Measurements from ENCODE around the gene CIRBP.
"Not testable (repeated sequence)": the region's sequence is repeated elsewhere in the genome, so short reads cannot be mapped to it uniquely, and the experiment has no call there.

Gene CIRBP

DNA sequence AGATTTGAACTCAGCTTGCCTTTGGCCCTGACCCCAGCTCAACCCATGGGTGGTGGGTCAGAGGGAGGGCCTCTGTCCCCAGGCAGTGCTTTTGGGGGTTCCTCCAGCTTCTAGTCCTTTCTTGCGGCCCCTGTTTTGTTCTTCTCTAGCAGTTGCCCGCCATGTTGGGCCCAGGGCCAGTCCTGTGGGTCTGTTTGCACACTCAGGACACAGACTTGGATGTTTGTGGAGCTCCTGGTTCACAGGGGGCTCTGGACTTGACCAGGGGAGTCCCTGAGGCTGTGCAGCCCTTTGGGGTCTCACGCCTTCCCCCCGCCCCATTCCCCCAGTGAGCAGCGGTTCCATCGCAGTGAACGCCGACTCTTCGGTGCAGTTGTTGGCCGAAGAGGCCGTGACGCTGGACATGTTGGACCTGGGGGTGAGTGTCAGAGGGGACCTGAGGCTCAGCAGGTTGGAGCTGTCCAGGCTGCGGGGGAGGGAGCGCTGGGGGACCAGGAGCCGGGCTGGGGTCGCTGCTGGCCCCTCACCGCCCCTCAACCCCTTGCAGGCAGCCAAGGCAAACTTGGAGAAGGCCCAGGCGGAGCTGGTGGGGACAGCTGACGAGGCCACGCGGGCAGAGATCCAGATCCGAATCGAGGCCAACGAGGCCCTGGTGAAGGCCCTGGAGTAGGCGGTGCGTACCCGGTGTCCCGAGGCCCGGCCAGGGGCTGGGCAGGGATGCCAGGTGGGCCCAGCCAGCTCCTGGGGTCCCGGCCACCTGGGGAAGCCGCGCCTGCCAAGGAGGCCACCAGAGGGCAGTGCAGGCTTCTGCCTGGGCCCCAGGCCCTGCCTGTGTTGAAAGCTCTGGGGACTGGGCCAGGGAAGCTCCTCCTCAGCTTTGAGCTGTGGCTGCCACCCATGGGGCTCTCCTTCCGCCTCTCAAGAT lies 25.1 kb upstream of the CIRBP start:
- TF ChIP-seq CTCF (IDR thresholded peaks at IDR 0.05; ENCODE audit: control extremely low read depth, extremely low read depth, low read depth, missing control alignments) = peak; percentile 87
- peak; percentile 87 for DNase-seq (ENCODE audit: extremely low spot score)
- ChIA-PET CTCF (interaction anchor here (0.6 to 9.8 kb wide), 45 partner anchors 9 to 474 kb away, joined by 3 to 491 read pairs (median 4); partner anchors contain the start of genes ARHGAP45, CIRBP, CNN2 and FAM174C), POLR2A (interaction anchor here (1.1 to 4.0 kb wide), 4 partner anchors 24 to 133 kb away, joined by 4 to 65 read pairs (median 6); partner anchors contain the start of gene CIRBP)

DNA sequence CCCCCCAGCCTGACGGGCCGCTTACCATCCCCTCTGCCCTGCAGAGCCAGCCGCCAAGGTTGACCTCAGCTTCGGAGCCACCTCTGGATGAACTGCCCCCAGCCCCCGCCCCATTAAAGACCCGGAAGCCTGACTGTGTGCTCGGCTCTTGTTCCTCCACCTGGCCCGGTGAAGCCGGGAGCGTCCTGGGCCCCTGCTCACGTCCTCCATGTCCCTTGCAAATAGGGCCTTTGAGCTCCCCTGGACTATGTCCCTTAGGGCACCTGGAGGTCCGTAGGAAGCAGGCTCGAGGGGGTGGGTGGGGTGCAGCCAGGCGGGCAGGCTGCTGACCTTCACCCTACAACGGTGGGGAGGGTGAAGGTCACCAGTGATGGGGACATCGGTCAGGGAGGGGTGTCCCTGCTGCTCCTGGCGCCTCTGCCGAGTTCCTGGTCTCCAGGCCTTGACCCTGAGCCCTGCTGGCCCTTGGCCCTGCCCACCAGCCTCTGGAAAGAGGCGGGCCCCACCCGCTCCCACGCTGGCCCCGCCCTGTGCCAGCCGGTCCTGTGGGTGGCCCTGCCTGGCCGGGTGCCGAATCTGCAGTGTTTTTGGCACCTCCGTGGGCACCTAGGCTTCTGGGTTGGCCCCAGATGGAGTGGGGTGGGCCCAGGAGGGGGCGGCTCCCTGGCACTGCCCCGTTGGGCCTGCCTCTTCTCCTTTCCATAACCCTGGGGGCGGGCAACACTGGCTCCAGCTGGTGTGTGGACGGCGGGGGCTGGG lies 24.3 kb upstream of the CIRBP start:
- ChIA-PET POLR2A (interaction anchor here (1.1 to 4.0 kb wide), 4 partner anchors 23 to 134 kb away, joined by 4 to 65 read pairs (median 6); partner anchors contain the start of gene CIRBP), CTCF (interaction anchor here (0.6 to 9.8 kb wide), 43 partner anchors 10 to 475 kb away, joined by 3 to 491 read pairs (median 4); partner anchors contain the start of genes ARHGAP45, CIRBP, CNN2 and FAM174C)
- TF ChIP-seq CTCF (IDR thresholded peaks at IDR 0.05; ENCODE audit: control extremely low read depth, extremely low read depth, low read depth, missing control alignments) = no peak
- DNase-seq (ENCODE audit: extremely low spot score) = no peak

DNA sequence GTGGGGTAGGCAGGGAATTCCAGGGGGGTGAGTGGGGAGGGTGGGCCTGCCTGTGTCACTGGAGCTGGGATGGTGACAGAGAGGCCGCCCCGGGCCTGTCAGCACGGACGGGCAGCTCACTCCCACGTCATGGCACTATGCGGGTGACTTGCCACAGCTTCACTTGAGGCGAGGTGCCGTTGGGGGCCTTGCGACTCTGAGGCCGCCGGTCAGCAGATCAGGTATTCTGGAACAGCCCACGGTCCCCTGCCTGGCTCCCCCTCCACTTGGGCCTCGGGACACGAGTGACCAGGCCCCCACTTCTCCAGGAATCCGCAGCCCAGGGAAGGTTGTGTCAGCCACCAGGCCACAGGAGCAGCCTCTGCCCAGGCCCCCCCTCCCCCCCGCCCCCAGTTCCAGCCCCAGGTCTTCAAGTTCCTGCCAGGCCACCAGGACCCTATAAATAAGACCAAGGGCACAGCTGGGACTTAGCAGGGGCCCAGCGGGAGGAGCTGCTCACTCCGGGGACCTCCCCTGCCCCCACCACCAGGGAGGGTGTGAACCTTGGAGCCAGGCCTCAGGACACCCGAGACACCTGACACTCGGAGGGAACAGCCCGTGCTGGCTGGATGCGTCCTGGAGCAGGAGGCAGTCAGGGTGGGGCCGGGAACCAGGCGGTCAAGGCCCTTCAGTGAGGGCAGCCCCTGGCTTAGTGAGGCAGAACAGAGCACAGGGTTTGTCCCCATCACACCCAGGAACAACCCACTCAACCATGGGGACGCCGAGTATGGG lies 23.5 kb upstream of the CIRBP start:
- no peak for TF ChIP-seq CTCF (IDR thresholded peaks at IDR 0.05; ENCODE audit: control extremely low read depth, extremely low read depth, low read depth, missing control alignments)
- no peak for DNase-seq (ENCODE audit: extremely low spot score)
- ChIA-PET CTCF (interaction anchor here (1.1 to 9.8 kb wide), 4 partner anchors 16 to 326 kb away, joined by 3 to 491 read pairs (median 26); partner anchors contain the start of gene CIRBP), POLR2A (interaction anchor here (4.0 kb wide), 1 partner anchor 22 kb away, joined by 65 read pairs; the partner anchor contains the start of gene CIRBP)

- ChIA-PET POLR2A (interaction anchor here (4.0 kb wide), 1 partner anchor 21 kb away, joined by 65 read pairs; the partner anchor contains the start of gene CIRBP), CTCF (interaction anchor here (9.8 kb wide), 1 partner anchor 15 kb away, joined by 491 read pairs; the partner anchor contains the start of gene CIRBP)
- not testable (repeated sequence) for DNase-seq (ENCODE audit: extremely low spot score)
These were observed 22.7 kb upstream of the CIRBP start for GRCh38 chr19:1246265-1247087.

DNA sequence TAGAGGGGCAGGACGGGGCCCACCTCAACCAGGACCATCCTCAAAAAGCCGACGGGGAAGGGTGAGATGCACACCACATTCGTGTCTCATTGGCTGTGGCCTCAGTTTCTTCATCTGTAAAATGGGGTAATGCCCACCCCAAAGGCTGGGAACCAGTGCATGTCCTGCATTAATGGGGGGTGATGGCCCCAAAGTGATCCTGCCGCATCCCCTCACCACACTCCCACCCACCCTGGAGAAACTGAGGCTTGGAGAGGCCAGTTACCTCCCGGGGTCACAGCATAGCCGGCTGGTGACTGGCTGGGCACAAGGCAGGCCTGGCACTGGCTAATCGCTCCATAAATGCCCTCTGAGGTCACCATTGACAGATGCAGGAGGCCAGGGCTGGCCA lies 21.4 kb upstream of the CIRBP start:
- ChIA-PET CTCF (interaction anchor here (9.8 kb wide), 1 partner anchor 14 kb away, joined by 491 read pairs; the partner anchor contains the start of gene CIRBP), POLR2A (no interaction called here)
- DNase-seq (ENCODE audit: extremely low spot score) = no peak
- no peak for TF ChIP-seq CTCF (IDR thresholded peaks at IDR 0.05; ENCODE audit: control extremely low read depth, extremely low read depth, low read depth, missing control alignments)

All from GM10248 (cell line).